NCI-H1417 (cell line): ENCODE measurements around the gene INS.

Experiments
- DNase-seq, 3 experiments: peaks; one replicate each; lab custom pipeline; 2025; lab: John Stamatoyannopoulos, UW

The INS gene

GRCh38 chr11:2180789-2181370 is 19.9 kb upstream of the INS start:
- no peak for DNase-seq

- DNase-seq: no peak
Observed at GRCh38 chr11:2180347-2180746, 19.3 kb upstream of the INS start.

GRCh38 chr11:2179516-2179915 is 18.5 kb upstream of the INS start:
- no peak for DNase-seq

- DNase-seq: peak in 2 of 3 experiments; percentile 79 to 91
Observed at GRCh38 chr11:2178906-2179494, 18.0 kb upstream of the INS start.

- DNase-seq: peak in 1 of 3 experiments; percentile 50
Observed at GRCh38 chr11:2178055-2178773, 17.2 kb upstream of the INS start.

GRCh38 chr11:2177076-2177475 is 16.1 kb upstream of the INS start:
- peak in 1 of 3 experiments; percentile 34 for DNase-seq

GRCh38 chr11:2176389-2176900 is 15.4 kb upstream of the INS start:
- DNase-seq: no peak

GRCh38 chr11:2175659-2176058 is 14.7 kb upstream of the INS start:
- DNase-seq: peak in 1 of 3 experiments; percentile 16

GRCh38 chr11:2174361-2174760 is 13.4 kb upstream of the INS start:
- DNase-seq: no peak

- no peak for DNase-seq
Observed at GRCh38 chr11:2173761-2174160, 12.8 kb upstream of the INS start.

- DNase-seq: no peak
Observed at GRCh38 chr11:2173150-2173693, 12.2 kb upstream of the INS start.

- DNase-seq: no peak
Observed at GRCh38 chr11:2172676-2173075, 11.7 kb upstream of the INS start.

- no peak for DNase-seq
Observed at GRCh38 chr11:2171591-2172003, 10.6 kb upstream of the INS start, which contains the start of gene TH. TH (minus strand) TSS chr11:2171815; CDS start chr11:2171786, 29 bp downstream.

GRCh38 chr11:2169626-2170570 is 8.9 kb upstream of the INS start:
- DNase-seq: no peak

GRCh38 chr11:2169005-2169378 is 8.0 kb upstream of the INS start:
- no peak for DNase-seq

- DNase-seq: no peak
Observed at GRCh38 chr11:2168286-2169004, 7.4 kb upstream of the INS start.

- no peak for DNase-seq
Observed at GRCh38 chr11:2167141-2168045, 6.4 kb upstream of the INS start.

- peak in 2 of 3 experiments; percentile 60 to 64 for DNase-seq
Observed at GRCh38 chr11:2166091-2166851, 5.3 kb upstream of the INS start.

- DNase-seq: no peak
Observed at GRCh38 chr11:2165571-2165970, 4.6 kb upstream of the INS start.
